Heart left ventricle (tissue), 13 donors: ENCODE data around the gene RASSF5.

Source experiments
- CTCF ChIP-seq, 12 donors: fragments of 200-600 bp; sonication (generic) in 4 of 12; IDR thresholded peaks; one replicate each; pipeline versions ENCODE4 v1.5.0 to v1.8.0; 2018 to 2022; ENCODE audit warnings: antibody characterized with exemption in 12 of 12, mild to moderate bottlenecking in 5 of 12
- POLR2A ChIP-seq, 2 donors: fragments of 450-650 bp; IDR thresholded peaks; one replicate each; pipeline ENCODE4 v1.6.1; 2017; ENCODE audit warnings: antibody characterized with exemption in 2 of 2, mild to moderate bottlenecking in 2 of 2, moderate library complexity in 2 of 2
- donor health status: ischemic (EF 13 %, LVEDD 7.1; RV severe dilation, severe dysfunction).
- donor health status: DM: no; HTN: yes; CAD: no.
- donor health status: DM: no; HTN: no; CAD: no.
- donor health status: ischemic (EF 25% LVEDD 6.9; RV normal size, moderate dysfunction).
- donor health status: ischemic (EF 25% LVEDD 5.7; RV mildly dilated, moderate dysfunction).
- donor health status: ischemic (EF 35%, LVEDD 5.7; RV mildly dilated, moderate dysfunction).
- donor health status: nonischemic (EF 11% LVEDD 7.7; RV severe dilation, severe dysfunction).
- donor health status: DM: yes; HTN: yes; CAD: no.
- donor health status: PGD.
- donor health status: ischemic (EF 29% LVEDD 5.4; RV normal size, mild dysfunction).
- donor health status: nonischemic (EF 23%, LVEDD 6.1; RV moderate dilation, normal function).

GRCh38 chr1:206554701-206555472, 47.6 kb downstream of the RASSF5 start:
- TF ChIP-seq CTCF (IDR thresholded peaks at IDR 0.05) (no peak), POLR2A (IDR thresholded peaks at IDR 0.05) (no peak)
